Stimulated activated CD4-positive, alpha-beta T cell treated with anti-CD3 and anti-CD28 coated beads, Interleukin-4, amount 100 ng/mL, for 24 hours (primary cell): ENCODE results near the gene MAN2B1.
"Not testable (repeated sequence)": the region's sequence is repeated elsewhere in the genome, so short reads cannot be mapped to it uniquely, and the experiment has no call there.

Source experiments
- DNase-seq: peaks from one replicate; pipeline ENCODE4 v3.0.0-alpha.2; 2020

Gene MAN2B1

GRCh38 chr19:12687496-12688196 is 21.1 kb upstream of the MAN2B1 start, which contains the start of gene GNG14:
GNG14 (plus strand) TSS chr19:12687998; CDS start chr19:12688049, 51 bp downstream.
- no peak for DNase-seq

GRCh38 chr19:12685831-12686230 is 19.3 kb upstream of the MAN2B1 start:
- DNase-seq = no peak

DNA sequence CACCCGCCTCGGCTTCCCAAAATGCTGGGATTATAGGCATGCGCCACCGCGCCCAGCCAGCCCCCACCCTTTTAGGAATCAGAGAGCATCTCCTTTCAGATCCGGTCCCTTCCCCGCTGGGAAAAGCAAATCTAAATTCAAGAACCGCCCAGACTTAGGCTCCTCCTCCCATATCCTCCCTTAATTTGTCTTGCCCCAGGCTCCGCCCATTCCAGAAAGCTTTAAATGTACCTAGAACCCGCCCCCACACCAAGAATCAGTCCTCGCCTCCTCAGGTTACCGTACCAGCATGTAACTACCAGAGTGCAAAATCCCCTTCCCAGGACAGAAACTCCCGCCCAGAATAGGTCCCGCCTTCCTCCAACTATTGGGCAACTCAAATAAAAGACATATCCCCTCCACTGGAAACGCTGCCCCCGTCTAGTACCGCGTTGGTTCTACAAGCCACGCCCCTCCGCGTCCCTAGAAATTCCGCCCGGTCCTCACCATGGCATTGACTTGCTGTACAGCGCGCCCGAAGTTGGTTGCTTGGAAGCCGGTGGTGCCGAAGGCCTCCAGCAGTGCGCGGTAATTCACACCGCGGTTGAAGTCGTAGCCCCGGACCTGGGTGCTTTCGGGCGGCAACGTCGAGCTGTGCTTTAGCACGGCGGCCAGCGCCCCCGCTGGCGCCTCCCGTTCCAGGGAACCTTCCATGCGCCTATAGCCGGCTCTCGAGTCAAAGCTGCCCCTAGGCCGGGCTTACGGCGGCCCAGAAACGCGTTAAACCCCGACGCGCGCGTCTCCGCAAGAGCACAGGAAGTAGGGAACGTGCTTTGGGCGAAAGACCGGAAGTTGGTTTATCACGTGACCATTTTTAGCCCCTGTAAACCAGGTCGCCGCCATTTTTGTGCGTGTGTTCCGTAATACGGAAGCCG is 14.8 kb upstream of the MAN2B1 start, which contains the start of gene DHPS:
TSS of gene DHPS (minus strand) at position 807 of the 914 bp plus-strand sequence. CDS start at position 693, 114 bp downstream.
- peak; percentile 93 for DNase-seq

- no peak for DNase-seq
Observed at GRCh38 chr19:12680034-12680433, 13.5 kb upstream of the MAN2B1 start.

- DNase-seq = not testable (repeated sequence)
Observed at GRCh38 chr19:12678039-12678438, 11.5 kb upstream of the MAN2B1 start.

DNA sequence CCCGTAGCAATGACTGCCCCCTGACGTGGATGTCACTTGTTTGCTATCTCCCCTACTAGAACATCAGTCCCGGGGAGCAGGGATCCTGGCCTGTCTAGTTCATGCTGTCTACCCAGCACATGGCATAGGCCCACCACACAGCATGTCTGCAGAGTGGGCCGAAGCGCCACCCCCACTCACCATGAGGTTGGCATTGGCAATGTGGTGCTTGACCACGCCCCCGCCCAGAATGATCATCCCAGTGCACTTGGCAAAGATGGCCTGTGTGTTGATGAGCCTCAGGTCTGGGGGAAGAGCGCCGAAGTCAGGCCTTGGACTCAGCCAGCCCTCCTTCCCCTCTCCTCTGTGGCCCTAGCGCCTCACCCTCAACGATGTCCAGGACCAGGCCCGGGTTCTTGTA is 10.4 kb upstream of the MAN2B1 start:
- no peak for DNase-seq

- DNase-seq = peak; percentile 92
Observed at GRCh38 chr19:12676384-12676792, 9.8 kb upstream of the MAN2B1 start.

- no peak for DNase-seq
Observed at GRCh38 chr19:12675940-12676339, 9.4 kb upstream of the MAN2B1 start.

GRCh38 chr19:12675399-12675798 is 8.9 kb upstream of the MAN2B1 start:
- DNase-seq = no peak

DNA sequence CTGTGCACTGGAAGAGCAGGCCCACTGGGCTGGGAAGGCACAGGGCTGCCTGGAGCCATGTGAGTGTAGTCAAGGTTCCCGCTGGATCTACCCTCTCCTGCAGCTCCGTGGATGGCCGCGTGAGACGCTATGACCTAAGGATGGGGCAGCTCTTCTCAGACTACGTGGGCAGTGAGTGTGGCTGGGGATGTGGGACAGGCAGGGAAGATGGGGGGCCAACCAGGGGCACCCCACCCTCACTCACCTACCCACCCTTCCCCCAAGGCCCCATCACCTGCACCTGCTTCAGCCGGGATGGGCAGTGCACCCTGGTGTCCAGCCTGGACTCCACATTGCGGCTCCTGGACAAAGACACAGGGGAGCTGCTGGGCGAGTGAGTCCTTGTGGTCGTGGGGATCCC is 6.2 kb upstream of the MAN2B1 start:
- DNase-seq = no peak

DNA sequence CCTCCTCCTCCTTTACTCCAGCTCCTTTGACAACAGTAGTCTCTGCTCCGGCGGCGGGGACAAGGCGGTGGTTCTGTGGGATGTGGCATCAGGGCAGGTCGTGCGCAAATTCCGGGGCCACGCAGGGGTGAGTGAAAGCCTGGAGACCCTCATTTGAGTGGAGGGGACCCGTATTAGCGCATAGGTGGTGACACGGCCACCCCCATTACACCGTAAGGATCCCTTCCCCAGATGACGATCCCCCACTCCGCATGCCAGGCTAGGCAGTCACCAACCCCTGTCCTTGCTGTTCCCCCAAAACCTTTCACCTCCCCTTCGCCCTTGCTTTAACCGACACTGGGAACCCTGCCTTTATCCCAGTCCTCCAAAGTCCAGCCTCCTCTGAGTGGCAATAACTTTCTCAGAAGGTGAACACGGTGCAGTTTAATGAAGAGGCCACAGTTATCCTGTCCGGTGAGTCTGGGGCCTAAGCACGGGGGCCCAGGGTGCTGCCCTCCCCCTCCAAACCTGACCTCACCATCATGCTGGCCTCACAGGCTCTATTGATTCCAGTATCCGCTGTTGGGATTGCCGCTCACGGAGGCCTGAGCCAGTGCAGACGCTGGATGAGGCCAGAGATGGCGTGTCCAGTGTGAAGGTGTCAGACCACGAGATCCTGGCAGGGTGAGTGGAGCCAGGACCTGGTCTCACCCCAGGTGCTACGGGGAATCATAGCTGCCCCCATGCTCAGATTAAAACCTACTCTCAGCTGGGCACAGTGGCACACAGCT is 3.8 kb upstream of the MAN2B1 start:
- no peak for DNase-seq

DNA sequence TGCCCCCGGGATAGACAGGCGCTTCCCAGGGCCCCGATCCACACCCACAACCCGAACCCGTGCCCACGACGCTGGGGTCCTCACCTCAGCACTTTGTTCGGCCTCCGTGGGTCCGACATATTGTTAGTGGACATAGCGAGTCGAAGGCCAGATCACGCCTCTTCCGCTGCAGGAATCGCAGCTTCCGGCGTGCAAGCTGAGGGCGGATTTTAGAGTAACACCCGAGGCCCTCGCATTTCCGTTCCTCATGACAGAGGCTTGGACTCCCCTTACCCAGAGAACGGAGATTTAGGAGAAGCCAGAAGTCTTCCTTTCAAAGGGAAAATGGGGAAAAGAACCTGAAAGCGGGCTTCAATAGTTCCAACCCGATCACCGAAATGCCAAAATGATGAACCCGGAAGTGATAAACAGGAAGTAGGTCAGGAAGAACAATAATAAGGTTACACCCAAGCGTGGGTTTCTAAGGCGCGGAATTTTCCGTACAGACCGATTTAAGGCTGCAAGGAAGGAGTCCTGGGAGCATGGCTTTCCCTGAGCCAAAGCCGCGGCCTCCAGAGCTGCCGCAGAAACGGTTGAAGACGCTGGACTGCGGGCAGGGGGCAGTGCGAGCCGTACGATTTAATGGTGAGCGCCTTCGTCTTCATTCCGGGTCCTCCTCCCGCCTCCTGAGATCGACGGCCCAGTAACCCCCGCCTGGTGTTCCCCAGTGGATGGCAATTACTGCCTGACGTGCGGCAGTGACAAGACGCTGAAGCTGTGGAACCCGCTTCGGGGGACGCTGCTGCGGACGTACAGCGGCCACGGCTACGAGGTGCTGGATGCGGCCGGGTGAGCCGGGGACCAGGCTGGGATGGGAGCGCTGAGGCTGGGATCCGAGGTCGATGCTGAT is 3.0 kb upstream of the MAN2B1 start:
- peak; percentile 81 for DNase-seq

GRCh38 chr19:12668932-12669269 is 2.4 kb upstream of the MAN2B1 start:
- DNase-seq = peak; percentile 75

GRCh38 chr19:12668346-12668745 is 1.8 kb upstream of the MAN2B1 start:
- no peak for DNase-seq

DNA sequence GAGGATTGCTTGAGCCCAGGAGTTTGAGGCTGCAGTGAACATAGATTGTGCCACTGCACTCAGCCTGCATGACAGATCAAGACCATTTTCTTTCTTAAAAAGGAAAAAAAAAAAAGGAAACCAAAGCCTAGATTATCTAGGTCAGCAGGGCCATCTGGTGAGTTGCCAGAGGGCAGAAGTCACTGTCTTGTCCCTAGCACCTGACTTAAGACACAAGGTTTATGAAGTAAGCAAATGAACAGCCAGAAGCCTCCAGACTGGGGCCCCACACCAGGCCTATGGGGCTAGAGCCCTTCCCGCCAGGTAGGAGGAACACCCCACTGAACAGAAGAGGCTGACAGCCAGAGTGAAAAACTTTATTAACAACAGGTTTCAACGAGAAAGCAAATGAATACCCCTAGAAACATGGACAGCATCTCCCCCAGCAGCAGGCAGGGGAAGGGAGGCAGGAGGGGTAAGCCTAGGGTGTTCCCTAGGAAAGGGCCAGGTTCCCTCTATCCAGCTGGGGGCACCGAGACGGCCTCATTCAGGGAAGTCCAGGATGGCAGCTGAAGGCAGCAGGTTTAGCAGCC is 1.3 kb upstream of the MAN2B1 start:
- no peak for DNase-seq

DNA sequence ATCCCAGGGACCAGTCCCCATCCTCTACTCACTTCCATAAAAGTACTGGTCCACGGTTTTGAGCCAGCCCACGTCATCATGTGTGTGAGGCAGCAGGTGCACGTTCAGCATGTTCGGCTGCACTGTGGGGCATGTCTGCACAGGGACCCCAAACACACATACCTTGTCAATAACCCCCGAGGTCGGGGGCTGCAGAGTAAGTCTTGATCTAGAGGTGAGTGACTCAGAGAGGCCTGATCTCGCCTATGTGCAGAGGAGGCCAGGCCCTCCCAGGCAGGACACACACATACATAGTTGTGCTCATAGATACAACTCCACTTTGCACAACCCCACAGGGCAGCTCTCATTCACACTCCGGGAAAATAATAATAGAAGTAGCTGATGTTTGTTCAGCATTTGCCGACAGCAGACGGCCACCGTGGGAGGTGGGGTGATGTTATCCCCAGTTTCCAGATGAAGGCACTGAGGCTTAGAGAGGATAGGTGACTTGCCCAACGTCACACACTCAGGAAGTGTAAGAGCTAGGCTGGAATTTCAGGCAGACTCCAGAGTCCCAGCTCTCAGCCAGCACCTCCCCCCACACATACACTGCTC is 774 bp downstream of the MAN2B1 start:
- DNase-seq = no peak

- DNase-seq = peak; percentile 63
Observed at GRCh38 chr19:12665281-12665573, 1.3 kb downstream of the MAN2B1 start.

GRCh38 chr19:12664406-12665280 is 1.9 kb downstream of the MAN2B1 start:
- no peak for DNase-seq

DNA sequence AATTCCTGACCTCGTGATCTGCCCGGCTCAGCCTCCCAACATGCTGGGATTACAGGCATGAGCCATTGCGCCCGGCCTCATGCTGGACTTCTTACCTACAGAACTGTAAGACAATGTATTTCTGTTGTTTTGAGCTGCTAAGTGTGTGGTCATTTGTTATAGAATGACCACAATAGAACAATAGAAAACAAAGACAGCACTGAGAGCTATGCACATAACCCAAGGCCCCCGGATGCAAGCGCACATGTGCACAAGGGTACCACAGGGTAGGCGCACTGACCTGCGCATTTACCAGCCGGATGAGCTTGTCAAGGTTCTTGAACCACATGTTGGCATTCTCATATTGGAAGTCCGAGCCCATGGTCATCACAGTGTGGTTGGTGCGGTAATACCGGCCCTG is 5.6 kb downstream of the MAN2B1 start:
- DNase-seq = no peak

DNA sequence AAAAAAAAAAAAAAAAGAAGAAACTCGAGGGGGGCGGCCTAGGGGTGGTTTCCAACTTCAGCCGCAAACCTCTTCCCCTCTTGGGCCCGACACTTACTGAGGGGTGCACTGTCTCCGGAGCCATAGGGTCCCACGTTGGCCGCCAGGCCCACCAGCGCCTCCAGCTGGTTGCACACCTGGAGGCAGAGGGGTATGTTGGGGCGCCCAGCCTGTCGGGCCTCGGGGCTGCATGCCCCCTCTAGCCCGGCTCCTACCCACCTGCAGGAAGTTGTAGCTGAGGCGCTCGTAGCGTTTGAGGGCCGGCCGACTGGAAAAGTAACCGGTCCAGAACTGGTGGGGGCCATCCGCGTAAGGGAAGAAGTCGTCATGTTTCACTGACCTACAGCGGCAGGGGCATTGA is 8.6 kb downstream of the MAN2B1 start:
- DNase-seq = no peak
